HG03565 (cell line): ENCODE measurements around the gene PRR36.
"Not testable (repeated sequence)": the region's sequence is repeated elsewhere in the genome, so short reads cannot be mapped to it uniquely, and the experiment has no call there.

Experiments
- ATAC-seq: cut with Tn5 transposase; IDR thresholded peaks from one replicate; pipeline ENCODE4 v1.9.1; 2021; ENCODE audit warnings: mild to moderate bottlenecking, moderate library complexity; ENCODE audit not compliant: unreplicated experiment

PRR36 gene

DNA sequence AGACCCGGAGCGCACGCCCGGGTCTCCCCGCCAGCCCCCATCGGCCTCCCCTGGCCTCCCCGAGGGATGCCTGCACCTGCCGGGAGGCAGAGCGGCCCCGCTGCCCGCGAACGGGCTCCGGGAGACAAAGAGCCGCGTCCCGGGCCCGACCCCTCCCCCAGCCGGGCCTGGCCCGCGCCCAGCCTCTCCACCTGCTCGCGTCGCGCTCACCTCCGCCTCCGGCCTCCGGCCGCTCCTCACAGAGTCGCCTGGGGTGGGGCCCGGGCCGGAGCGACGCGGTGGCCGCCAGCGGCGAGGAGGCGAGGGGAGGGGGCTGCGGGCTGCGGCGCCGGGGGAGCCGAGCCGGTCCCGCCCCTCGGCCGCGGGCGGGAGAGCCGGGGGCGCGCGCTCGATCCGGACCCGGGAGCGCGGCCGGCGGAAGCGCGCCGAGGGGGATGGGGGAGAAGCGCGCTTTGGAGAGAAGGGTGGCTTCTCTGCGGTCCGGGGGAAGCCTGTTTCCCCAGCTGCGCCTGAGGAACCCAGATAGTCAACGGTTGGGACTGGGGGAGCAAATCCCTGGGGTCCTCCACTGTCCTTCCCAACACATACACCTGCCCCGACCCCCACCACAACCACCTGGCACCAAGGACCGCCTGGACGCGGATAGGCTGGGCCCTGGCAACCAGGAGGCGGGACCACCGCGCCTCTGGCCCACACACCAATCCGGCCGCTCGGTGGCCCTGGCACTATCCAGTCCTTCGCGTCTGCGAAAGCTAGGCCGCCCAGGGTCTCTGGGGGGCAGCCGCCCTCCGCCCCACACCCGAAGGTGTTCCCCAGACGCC lies at the start of gene PRR36:
Gene PRR36 (minus strand): TSS at position 315 of the 821 bp plus-strand sequence. CDS start 701 bp downstream, outside the sequence.
- no peak for ATAC-seq

DNA sequence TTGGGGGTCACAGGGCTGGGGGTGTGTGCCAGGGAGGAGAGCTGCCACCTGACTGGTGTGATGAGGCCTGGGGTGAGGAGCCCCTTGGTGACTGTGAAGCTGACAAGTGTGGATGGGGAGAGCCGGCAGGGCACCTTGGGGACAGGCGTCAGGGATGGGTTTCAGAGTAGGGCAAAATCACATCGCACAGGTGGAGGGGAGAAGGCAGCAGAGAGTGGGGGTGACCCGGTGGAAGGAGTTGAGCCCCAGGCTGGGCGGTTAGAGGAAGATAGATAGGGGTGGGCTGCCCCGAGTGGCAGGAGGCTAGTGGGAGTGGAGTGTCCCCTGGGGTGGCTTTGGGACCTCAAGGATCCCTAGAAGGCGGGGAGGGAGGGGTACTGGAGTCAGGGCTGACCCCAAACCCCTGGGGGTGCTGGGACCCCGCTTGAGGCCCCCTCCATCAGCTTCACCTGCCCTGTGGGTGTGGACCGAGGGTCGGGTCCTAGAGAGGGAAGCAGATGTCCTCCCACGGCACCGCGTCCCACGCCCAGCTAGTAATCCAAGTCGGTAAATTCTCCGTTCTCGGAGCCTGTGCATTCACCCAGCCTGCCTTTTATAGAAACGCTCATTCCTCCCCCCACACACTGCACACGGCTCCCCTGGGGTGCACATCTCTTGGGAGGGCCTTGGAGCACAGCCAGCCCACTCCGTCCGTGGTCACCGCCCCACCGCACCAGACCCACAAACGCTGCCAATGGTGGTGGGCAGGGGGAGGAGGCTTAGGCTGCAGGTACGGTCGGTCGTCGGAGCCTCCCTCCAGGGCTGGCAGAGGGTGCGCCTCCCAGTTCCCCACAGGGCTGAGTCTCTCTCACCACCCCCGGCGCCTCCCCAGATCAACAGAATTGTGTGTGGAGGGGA lies 49.4 kb upstream of the PRR36 start:
- no peak for ATAC-seq

DNA sequence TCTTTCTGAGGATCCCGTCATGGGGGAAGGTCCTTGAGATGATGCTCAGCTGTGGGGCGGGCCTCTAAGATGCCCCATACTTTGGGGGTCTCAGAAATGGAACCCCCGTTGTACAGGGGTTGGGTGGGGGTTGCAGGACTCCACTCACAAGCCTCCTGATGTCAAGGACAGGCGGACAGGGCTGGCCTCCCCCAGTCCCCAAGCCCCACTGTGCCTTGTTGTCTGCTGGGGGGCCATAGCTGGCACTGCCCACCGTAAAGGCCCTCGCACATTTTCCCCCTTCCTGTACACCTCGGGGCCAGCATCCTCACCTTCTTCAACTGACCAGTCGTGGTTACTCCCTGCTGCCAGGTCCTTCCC lies 48.6 kb upstream of the PRR36 start:
- no peak for ATAC-seq

DNA sequence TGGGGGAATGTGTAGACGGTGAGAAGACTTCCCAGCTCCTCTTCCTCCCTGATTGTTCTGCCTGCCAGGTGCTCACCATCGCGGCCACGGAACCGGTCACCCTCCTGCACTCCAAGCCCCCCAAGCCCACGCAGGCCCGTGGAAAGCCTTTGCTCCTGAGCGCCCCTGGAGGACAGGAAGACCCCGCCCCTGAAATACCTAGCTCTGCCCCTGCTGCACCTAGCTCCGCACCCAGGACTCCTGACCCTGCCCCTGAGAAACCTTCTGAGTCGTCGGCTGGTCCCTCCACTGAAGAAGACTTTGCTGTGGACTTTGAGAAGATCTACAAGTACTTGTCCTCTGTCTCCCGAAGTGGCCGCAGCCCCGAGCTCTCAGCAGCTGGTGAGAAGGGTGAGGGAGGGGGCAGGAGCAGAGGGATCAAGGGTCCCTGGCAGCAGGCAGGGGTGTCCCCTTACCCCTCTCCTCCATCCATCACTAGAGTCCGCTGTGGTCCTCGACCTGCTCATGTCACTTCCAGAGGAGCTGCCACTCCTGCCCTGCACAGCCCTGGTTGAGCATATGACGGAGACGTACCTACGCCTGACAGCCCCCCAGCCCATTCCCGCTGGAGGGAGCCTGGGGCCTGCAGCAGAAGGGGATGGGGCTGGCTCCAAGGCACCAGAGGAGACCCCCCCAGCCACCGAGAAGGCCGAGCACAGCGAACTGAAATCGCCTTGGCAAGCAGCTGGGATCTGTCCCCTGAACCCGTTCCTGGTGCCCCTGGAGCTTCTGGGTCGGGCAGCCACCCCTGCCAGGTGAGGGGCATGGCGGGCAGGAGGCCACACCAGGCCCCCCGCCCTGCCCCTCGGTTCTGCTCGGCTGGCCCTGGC lies 48.0 kb upstream of the PRR36 start:
- ATAC-seq, result no peak

DNA sequence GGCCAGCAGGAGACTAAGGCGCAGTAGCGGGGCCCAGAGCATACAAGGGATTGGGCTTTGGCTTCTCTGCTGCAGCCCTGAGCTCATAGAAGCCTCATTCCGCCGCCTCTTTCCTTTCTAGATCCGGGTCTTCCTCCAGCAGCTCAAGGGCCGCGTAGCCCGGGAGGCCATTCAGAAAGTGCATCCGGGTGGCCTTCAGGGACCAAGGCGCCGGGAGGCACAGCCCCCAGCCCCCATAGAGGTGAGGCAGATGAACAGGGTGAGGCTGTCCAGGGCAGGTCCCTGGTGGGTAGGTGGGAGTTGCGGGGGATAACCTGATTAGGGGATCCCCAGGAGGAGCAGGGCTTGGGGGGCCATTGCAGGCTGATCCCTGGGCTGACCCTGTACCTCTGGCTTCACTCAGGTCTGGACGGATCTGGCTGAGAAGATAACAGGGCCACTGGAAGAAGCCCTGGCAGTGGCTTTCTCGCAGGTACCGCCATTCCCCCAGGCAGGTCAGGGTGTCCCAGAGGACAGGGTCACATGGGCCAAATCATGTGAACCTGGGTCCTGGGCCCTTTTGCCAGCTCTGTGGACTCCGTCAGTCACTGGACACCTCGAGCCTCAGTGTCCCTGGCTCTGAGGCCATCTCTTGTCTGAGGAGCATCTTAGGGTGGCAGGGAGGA lies 47.2 kb upstream of the PRR36 start:
- no peak for ATAC-seq

DNA sequence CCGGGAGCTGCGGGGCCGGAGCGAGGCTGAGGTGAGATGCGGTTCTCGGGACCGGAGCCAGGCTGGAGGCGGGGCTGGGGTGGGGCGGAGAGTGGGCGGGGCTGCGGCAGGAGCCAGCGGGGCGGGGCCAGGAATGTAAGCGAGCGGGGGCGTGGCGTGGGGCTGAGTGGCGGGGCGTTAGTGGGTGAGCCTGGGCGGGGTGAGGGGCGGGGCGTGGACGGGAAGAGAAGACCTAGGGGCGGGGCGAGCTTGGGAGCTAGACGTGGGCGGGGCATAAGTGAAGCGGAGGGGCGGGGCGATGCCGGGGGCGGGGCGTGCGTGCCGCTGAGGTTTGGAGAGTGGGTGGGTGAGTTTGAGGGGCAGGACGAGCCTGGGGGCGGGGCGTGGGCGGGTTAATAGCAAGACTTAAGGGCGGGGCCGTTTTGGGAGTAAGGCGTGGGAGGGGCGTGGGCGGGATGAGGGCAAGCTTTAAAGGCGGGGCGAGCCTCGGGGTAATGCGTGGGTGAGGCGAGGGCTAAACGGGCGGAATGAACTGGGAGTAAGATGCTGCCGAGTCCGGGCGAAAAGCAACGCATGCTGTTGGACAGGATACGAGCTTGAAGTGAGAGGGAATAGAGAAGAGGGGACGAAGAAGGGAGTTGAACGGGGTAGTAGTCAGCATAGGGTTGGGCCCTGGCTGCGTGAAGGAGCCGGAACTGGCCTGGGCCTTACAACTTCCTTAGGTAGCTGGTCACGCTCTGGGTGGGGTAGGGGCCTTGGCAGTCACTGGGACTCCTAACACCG lies 46.5 kb upstream of the PRR36 start:
- peak; percentile 31 for ATAC-seq

DNA sequence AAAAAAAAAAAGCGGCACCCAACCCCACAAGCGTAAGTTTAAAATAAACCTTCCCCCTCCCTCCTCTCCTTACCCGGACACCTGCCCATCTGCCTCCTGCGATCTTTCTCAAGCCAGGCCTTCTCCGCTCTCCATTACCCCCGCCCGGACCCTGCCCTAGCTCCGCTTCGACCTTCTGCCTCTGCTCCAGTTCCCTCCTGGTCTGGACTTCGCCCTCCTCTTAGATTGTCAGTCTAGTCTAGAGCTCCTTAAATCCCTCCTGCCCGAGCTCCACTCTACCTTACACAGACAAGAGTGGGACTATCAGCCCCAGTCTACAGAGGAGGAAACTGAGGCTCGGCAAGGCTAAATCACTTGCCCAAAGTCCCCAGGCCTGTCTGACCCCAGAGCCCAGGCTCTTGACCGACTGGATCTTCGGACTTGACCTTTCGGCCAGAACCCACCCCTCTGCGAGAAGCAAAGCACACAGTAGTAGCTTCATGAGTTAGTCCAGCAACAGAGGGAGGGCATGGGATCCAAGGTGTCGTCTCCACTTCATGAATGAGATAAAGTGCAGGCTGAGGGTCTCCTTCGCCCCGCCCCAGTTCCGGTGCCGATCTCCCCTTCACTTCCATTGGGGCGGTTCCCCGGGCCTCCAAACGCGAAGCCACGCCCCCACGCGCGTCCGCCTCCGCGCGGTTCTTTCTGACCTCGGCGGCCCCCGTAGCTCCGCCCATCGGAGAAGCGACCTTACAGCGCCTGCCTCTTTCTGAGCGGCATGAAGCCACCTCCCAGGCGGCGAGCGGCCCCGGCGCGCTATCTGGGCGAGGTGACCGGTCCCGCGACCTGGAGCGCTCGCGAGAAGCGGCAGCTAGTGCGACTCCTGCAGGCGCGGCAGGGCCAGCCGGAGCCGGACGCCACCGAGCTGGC lies 45.7 kb upstream of the PRR36 start, which contains the start of gene SNAPC2:
Gene SNAPC2 (plus strand): TSS at position 729 of the 909 bp plus-strand sequence. CDS start 29 bp downstream, at position 758.
- ATAC-seq, result peak; percentile 50

DNA sequence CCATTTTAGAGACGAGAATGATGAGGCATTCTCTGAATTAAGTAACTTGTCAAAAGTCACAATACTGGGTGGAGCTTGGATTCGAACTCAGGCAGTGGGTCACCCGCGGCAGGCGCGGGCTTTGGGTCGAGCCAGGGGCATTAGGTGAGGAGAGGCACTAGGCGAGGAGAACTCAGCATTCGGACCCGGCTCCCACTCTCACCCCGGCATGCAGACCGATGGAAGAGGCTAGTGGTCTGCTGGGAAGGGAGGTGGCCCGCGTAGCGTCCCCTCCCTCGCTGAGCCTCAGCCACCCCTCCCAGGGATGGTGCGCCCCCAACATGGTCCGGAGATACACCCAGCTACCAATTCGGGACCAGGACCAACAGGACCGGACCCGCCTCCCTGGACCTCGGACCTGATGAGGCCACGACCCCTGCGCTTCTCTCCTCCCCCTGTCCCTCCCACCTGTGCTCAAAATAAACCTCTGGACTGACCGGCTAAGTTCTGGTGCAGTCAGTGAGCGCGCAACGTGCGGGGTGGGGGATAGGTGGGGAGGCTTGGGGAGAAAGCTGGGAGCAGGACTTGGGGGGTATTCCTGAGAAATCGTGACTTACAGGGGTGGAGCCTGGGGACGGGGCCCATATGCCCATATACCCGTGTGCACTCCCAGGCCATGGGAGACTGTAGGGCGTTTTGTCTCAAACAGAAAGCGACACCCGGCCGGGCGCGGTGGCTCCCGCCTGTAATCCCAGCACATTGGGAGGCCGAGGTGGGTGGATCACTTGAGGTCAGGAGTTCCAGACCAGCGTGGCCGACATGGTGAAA lies 44.6 kb upstream of the PRR36 start:
- ATAC-seq, result no peak

DNA sequence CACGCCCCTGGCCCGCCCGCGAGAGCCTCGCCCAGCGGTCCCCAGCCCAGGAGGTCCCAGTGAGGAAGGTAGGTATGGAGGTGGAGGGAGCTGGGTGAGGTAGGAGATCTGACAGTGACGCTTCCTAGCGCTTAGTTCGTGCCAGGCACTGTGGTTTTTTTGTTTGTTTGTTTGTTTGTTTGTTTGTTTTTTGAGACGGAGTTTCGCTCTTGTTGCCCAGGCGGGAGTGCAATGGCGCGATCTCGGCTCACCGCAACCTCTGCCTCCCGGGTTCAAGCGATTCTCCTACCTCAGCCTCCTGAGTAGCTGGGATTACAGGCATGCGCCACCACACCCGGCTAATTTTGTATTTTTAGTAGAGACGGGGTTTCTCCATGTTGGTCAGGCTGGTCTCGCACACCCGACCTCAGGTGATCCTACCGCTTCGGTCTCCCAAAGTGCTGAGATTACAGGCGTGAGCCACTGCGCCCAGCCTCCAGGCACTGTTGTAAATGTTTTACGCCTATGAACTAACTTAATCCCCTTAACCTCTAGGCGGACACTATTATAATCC lies 43.9 kb upstream of the PRR36 start:
- not testable (repeated sequence) for ATAC-seq

DNA sequence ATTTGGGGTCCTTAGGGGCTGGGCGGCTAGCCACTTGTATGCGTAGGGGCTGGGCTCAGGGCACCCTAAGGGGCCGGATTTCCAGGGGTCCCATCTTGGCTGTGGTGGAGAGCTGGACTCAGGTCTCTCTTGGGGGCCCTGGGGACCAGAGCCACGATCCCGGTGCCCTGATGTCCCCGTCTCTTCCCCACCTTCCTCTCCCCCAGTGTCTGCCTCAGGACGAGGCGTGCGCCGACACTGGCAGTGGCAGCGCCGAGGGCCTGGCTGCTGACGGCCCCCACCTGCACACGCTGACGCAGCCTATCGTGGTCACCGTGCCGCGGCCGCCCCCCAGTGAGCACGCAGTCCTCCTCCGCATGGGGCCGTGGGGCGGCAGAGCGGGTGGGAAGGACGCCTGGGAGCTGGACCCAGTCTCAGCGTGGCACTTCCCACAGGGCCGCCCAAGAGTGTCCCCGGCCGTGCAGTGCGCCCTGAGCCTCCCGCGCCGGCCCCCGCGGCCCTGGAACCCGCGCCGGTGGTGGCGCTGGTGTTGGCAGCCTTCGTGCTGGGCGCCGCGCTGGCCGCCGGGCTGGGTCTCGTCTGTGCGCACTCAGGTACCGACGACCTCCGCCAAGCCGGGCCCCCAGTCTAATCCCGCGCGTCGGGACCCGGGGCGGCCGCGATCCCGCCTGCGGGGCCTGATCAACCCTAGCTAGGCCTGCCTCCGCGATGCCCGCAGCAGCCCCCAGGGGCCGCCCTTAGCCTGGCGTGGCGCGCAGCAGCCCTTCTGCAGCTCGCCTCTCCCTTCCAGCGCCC lies 43.3 kb upstream of the PRR36 start:
- ATAC-seq, result no peak

DNA sequence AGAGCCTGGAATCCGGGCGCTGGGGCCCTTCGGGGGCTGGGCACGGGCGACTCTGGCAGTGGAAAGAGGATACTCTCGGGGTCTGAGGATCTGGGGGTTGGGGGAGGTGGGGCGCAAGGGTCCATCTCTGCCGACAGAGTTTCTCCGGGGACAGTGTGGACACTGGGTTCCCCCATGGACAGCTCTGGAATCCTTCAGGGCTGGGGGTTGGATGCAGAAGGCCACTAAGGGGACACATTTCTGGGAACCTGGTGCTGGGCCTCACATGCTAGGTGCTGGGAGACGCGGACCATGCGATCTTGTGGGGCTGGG lies 42.7 kb upstream of the PRR36 start:
- no peak for ATAC-seq

DNA sequence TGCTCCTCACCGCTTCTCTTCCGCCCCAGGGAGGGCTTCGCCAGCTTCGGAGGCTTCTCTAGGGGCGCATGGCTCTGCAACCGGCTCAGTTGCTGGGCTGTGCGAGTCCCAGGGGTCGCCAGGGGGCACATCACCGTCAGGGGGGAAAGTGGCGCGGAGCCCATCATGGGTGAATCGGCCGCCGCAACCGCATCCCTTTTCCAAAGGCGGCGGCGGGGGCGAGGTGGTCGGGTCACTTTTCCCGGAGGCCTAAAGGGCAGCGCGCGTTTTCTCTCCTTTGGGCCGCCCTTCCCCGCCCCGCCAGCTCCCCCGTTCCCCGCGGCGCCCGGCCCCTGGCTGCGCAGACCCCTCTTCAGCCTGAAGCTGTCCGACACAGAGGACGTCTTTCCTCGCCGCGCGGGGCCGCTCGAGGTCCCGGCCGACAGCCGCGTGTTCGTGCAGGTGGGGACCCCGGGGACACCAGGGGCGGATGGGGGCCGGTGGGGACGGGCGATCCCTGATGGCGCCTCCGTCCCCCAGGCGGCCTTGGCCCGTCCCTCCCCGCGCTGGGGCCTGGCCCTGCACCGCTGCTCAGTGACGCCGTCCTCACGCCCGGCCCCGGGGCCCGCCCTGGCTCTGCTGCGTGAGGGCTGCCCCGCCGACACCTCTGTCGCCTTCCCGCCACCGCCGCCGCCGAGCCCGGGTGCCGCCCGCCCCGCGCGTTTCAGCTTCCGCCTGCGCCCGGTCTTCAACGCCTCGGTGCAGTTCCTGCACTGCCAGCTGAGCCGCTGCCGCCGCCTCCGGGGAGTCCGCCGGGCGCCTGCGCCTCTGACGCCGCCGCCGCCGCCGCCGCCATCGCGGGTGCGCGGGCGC lies 42.1 kb upstream of the PRR36 start:
- no peak for ATAC-seq

DNA sequence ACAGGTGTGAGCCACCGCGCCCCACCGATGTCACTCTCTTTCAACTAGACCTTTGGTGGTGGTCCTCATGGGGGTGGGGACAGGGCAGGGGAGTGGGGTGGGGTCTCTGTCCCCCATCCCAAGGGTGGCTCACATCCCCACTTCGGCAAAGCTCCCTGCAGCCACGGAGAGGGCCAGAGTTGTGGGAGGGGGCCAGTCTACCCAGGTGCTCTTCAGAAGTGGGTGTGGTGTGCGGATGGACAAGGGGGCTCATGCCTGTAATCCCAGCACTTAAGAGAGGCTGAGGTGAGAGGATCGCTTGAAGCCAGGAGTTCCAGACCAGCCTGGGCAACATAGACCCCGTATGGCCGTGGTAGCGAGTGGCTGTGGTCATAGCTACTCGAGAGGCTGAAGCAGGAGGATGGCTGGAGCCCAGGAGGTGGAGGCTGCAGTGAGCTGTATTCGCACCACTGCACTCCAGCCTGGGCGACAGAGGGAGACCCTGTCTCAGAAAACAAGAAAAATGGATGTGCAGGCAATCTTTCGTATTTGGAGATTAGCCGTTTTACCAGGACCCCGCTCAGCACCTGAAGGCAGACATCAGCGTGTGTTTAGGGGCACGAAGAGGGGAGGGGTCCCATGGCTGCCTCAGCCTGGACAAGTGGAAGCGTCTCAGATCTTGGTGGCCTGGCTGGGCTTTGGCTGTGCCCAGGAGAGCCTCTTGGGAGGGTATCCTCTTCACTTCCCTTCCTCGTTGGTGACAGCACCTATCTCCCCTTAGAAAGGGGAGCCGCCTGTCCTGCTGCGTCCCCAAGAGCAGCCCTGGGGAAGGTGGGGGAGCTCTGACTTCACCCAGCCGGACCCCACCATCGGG lies 41.3 kb upstream of the PRR36 start:
- ATAC-seq, result no peak

DNA sequence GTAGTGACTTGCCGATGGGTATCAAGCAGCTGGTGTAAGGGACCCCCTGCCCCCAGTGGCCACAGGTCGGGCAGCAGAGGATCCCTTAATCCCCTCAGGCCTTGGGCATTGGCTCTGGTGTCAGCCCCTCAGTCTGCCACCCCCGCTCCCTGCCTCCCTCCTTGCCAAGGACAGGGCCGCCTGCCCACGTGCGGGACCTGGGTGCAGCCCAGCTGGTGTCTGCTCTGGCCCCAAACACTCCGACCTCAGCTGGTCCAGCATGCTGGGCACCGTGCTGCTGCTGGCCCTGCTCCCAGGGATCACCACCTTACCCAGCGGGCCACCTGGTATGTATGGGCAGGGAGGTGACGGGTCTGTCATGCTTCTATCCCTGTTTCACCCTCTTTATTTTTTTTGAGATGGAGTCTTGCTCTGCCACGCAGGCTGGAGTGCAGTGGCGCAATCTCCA lies 40.4 kb upstream of the PRR36 start, which contains the start of gene TGFBR3L:
Gene TGFBR3L (plus strand): TSS at position 233 of the 448 bp plus-strand sequence.
- no peak for ATAC-seq

DNA sequence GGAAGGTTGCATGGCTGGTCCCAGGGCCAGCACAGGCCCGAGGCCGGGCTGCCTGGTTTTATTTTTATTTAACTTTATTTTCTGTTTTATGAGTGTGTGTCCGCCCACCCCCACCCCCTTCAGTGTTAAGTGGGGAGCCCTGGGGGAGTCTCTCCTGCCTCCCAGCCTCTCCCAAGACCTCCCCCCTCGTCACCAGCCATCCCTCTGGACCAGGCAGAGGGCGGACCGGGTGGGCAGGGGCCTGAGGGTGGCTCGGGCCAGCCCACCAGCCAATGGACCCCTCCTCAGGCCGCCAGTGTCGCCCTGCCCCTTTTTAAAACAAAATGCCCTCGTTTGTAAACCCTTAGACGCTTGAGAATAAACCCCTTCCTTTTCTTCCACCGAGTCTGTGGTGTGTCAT lies 39.9 kb upstream of the PRR36 start:
- no peak for ATAC-seq
